HG03575 (cell line): ENCODE data around the gene COL25A1.
"Not testable (repeated sequence)": the region's sequence is repeated elsewhere in the genome, so short reads cannot be mapped to it uniquely, and the experiment has no call there.

Experiments
- ATAC-seq: cut with Tn5 transposase; IDR thresholded peaks from one replicate; pipeline ENCODE4 v1.9.1; 2021; ENCODE audit not compliant: unreplicated experiment, insufficient number of reproducible peaks, low FRiP score; ENCODE audit errors: extremely low read depth

COL25A1 gene

GRCh38 chr4:109009909-109010308 is 292.5 kb downstream of the COL25A1 start:
- ATAC-seq = no peak

GRCh38 chr4:109007976-109008375 is 294.5 kb downstream of the COL25A1 start:
- no peak for ATAC-seq

GRCh38 chr4:109005523-109005922 is 296.9 kb downstream of the COL25A1 start:
- ATAC-seq = no peak

GRCh38 chr4:109004418-109004817 is 298.0 kb downstream of the COL25A1 start:
- ATAC-seq = no peak

- no peak for ATAC-seq
These were observed 298.5 kb downstream of the COL25A1 start for GRCh38 chr4:109003964-109004363.

- no peak for ATAC-seq
These were observed 310.7 kb downstream of the COL25A1 start for GRCh38 chr4:108991551-108992328.

GRCh38 chr4:108988464-108989195 is 313.8 kb downstream of the COL25A1 start:
- no peak for ATAC-seq

GRCh38 chr4:108984495-108984894 is 318.0 kb downstream of the COL25A1 start:
- ATAC-seq = not testable (repeated sequence)

- ATAC-seq = no peak
These were observed 319.9 kb downstream of the COL25A1 start for GRCh38 chr4:108982402-108983185.

- no peak for ATAC-seq
These were observed 321.8 kb downstream of the COL25A1 start for GRCh38 chr4:108980455-108981239.

- no peak for ATAC-seq
These were observed 322.7 kb downstream of the COL25A1 start for GRCh38 chr4:108979759-108980158.

GRCh38 chr4:108978066-108978465 is 324.4 kb downstream of the COL25A1 start:
- ATAC-seq = no peak

- no peak for ATAC-seq
These were observed 329.7 kb downstream of the COL25A1 start for GRCh38 chr4:108972613-108973283.

- no peak for ATAC-seq
These were observed 331.0 kb downstream of the COL25A1 start for GRCh38 chr4:108971473-108971872.

GRCh38 chr4:108965472-108966076 is 336.9 kb downstream of the COL25A1 start:
- no peak for ATAC-seq

GRCh38 chr4:108965016-108965415 is 337.4 kb downstream of the COL25A1 start:
- no peak for ATAC-seq

GRCh38 chr4:108963910-108964309 is 338.5 kb downstream of the COL25A1 start:
- ATAC-seq = no peak

- ATAC-seq = no peak
These were observed 343.0 kb downstream of the COL25A1 start for GRCh38 chr4:108959491-108959890.
